Measurements from ENCODE around the gene STARD7. TPM values are rescaled to one million over a fixed set of nuclear protein-coding genes. Genes with fewer than 3 reads are reported as not detected.

Gene STARD7
- total and polyA plus RNA-seq, 9 of the 15 experiments (the other 6 are each of a cell fraction or from before 2014, with no cell fraction given): 90.9 to 196 (median 145) TPM

DNA sequence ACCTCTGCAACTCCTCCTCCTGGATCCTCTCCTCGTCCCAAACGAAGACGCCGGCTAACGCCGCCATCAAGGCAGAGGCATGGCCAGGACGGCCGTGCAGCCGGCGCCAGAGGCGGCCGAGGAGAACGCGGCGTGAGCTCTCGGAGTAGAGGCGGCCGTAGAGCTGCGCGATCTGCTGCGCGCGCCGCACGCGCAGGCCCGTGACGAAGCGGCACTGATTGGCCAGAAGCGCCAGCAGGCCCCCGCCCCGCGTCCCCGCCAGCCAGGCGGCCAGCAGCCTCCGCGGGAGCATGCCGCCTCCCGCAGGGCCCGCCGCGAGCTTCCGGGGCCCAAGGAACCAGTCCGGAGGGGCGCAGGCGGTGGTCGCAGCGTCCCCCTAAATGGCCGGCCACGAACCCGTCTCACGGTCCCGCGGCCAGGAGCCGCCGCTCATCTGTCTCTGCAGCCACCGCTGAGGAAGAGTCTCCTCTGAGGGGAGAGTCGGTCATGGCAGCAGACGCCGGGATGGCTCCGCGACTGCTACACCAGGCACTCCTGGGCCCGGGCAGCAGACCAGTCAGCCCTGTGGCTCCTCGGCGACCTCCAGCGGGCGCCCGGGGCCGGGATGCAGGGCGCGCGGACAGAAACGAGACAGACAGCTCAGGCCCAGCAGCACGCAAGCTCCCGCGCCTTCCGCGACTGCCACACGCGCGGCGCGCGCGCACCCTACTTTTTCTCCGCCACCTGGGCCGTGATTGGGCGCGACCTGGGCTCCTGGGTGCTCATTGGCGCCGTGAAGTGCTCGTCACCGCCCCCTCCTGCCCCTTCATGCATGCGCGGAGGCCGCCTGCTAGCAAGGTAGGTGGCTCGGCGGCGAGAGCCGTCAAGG, at the start of gene STARD7 (continued):
- TF ChIP-seq NFE2 (IDR thresholded peaks at IDR 0.05; ENCODE audit: low read depth) (0 out of 2 replicates have a peak, but pooled peaks have one; percentile 10), NFYB (IDR thresholded peaks at IDR 0.05; ENCODE audit: extremely low read depth, insufficient read length) (peak; percentile 92), ZBTB17 (CRISPR knock-in tag; IDR thresholded peaks at IDR 0.05) (0 out of 2 replicates have a peak, but pooled peaks have one; percentile 60), CTBP1 (IDR thresholded peaks at IDR 0.05; ENCODE audit: borderline replicate concordance) (peak; percentile 85), CC2D1A (IDR thresholded peaks at IDR 0.05) (no peak), SRSF1 (IDR thresholded peaks at IDR 0.05; ENCODE audit: low read depth, low read length) (0 out of 2 replicates have a peak, but pooled peaks have one; percentile 40), MXI1 (IDR thresholded peaks at IDR 0.05; ENCODE audit: low read depth, low read length) (no peak; the same call in 1 of the 2 replicates), CHD1 (IDR thresholded peaks at IDR 0.05; ENCODE audit: low read length) (no peak), SREBF2 (CRISPR knock-in tag; IDR thresholded peaks at IDR 0.05) (no peak), RB1 (IDR thresholded peaks at IDR 0.05; ENCODE audit: low read depth) (peak; percentile 88)
- TF ChIP-seq, protein P1, sequence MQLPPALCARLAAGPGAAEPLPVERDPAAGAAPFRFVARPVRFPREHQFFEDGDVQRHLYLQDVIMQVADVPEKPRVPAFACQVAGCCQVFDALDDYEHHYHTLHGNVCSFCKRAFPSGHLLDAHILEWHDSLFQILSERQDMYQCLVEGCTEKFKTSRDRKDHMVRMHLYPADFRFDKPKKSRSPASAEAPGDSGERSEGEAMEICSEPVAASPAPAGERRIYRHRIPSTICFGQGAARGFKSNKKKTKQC (CRISPR knock-in tag; IDR thresholded peaks at IDR 0.05): no peak
- TF ChIP-seq, protein P2, sequence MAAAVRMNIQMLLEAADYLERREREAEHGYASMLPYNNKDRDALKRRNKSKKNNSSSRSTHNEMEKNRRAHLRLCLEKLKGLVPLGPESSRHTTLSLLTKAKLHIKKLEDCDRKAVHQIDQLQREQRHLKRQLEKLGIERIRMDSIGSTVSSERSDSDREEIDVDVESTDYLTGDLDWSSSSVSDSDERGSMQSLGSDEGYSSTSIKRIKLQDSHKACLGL (CRISPR knock-in tag; IDR thresholded peaks at IDR 0.05; ENCODE audit: borderline replicate concordance, poor library complexity, severe bottlenecking): peak; percentile 42
- TF ChIP-seq, protein P3, sequence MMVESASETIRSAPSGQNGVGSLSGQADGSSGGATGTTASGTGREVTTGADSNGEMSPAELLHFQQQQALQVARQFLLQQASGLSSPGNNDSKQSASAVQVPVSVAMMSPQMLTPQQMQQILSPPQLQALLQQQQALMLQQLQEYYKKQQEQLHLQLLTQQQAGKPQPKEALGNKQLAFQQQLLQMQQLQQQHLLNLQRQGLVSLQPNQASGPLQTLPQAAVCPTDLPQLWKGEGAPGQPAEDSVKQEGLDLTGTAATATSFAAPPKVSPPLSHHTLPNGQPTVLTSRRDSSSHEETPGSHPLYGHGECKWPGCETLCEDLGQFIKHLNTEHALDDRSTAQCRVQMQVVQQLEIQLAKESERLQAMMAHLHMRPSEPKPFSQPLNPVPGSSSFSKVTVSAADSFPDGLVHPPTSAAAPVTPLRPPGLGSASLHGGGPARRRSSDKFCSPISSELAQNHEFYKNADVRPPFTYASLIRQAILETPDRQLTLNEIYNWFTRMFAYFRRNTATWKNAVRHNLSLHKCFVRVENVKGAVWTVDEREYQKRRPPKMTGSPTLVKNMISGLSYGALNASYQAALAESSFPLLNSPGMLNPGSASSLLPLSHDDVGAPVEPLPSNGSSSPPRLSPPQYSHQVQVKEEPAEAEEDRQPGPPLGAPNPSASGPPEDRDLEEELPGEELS (CRISPR knock-in tag; IDR thresholded peaks at IDR 0.05; ENCODE audit: borderline replicate concordance): 0 out of 2 replicates have a peak, but pooled peaks have one; percentile 74
- TF ChIP-seq, protein P4, sequence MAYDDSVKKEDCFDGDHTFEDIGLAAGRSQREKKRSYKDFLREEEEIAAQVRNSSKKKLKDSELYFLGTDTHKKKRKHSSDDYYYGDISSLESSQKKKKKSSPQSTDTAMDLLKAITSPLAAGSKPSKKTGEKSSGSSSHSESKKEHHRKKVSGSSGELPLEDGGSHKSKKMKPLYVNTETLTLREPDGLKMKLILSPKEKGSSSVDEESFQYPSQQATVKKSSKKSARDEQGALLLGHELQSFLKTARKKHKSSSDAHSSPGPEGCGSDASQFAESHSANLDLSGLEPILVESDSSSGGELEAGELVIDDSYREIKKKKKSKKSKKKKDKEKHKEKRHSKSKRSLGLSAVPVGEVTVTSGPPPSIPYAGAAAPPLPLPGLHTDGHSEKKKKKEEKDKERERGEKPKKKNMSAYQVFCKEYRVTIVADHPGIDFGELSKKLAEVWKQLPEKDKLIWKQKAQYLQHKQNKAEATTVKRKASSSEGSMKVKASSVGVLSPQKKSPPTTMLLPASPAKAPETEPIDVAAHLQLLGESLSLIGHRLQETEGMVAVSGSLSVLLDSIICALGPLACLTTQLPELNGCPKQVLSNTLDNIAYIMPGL (CRISPR knock-in tag; IDR thresholded peaks at IDR 0.05): peak; percentile 80; the same call in 1 of the 2 replicates
- TF ChIP-seq, protein P5, sequence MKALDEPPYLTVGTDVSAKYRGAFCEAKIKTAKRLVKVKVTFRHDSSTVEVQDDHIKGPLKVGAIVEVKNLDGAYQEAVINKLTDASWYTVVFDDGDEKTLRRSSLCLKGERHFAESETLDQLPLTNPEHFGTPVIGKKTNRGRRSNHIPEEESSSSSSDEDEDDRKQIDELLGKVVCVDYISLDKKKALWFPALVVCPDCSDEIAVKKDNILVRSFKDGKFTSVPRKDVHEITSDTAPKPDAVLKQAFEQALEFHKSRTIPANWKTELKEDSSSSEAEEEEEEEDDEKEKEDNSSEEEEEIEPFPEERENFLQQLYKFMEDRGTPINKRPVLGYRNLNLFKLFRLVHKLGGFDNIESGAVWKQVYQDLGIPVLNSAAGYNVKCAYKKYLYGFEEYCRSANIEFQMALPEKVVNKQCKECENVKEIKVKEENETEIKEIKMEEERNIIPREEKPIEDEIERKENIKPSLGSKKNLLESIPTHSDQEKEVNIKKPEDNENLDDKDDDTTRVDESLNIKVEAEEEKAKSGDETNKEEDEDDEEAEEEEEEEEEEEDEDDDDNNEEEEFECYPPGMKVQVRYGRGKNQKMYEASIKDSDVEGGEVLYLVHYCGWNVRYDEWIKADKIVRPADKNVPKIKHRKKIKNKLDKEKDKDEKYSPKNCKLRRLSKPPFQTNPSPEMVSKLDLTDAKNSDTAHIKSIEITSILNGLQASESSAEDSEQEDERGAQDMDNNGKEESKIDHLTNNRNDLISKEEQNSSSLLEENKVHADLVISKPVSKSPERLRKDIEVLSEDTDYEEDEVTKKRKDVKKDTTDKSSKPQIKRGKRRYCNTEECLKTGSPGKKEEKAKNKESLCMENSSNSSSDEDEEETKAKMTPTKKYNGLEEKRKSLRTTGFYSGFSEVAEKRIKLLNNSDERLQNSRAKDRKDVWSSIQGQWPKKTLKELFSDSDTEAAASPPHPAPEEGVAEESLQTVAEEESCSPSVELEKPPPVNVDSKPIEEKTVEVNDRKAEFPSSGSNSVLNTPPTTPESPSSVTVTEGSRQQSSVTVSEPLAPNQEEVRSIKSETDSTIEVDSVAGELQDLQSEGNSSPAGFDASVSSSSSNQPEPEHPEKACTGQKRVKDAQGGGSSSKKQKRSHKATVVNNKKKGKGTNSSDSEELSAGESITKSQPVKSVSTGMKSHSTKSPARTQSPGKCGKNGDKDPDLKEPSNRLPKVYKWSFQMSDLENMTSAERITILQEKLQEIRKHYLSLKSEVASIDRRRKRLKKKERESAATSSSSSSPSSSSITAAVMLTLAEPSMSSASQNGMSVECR (CRISPR knock-in tag; IDR thresholded peaks at IDR 0.05): peak; percentile 93
- TF ChIP-seq, protein P6, sequence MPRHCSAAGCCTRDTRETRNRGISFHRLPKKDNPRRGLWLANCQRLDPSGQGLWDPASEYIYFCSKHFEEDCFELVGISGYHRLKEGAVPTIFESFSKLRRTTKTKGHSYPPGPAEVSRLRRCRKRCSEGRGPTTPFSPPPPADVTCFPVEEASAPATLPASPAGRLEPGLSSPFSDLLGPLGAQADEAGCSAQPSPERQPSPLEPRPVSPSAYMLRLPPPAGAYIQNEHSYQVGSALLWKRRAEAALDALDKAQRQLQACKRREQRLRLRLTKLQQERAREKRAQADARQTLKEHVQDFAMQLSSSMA (CRISPR knock-in tag; IDR thresholded peaks at IDR 0.05): no peak

Measured in K562 (cell line).